Ecto neural progenitor cell (in vitro differentiated cells): ENCODE measurements around the gene TNFAIP3.

ENCODE experiments used
- DNase-seq: peaks from one replicate; pipeline ENCODE4 v3.0.0-alpha.2; 2018; ENCODE audit warnings: low spot score

The TNFAIP3 gene

GRCh38 chr6:137925141-137925698 lies 58.2 kb downstream of the TNFAIP3 start:
- no peak for DNase-seq

GRCh38 chr6:137926207-137926731 lies 59.2 kb downstream of the TNFAIP3 start:
- DNase-seq = no peak

- DNase-seq = no peak
These were observed 59.9 kb downstream of the TNFAIP3 start for GRCh38 chr6:137926985-137927384.

- no peak for DNase-seq
These were observed 60.7 kb downstream of the TNFAIP3 start for GRCh38 chr6:137927777-137928218.

GRCh38 chr6:137928286-137928685 lies 61.2 kb downstream of the TNFAIP3 start:
- DNase-seq = no peak

GRCh38 chr6:137931849-137932465 lies 64.9 kb downstream of the TNFAIP3 start:
- no peak for DNase-seq
